Hematopoietic multipotent progenitor cell treated with erythropoietin and hydrocortisone succinate and interleukin-3 and kit ligand, for 8 days (in vitro differentiated cells): ENCODE measurements around the gene MRPL18.
A peak's percentile ranks its signal among the peaks of the same experiment; 100 is the strongest.
"Not testable (repeated sequence)": the region's sequence is repeated elsewhere in the genome, so short reads cannot be mapped to it uniquely, and the experiment has no call there.

Source experiments
- DNase-seq: peaks from one replicate; pipeline ENCODE4 v3.0.0-alpha.2; 2015

The MRPL18 gene

DNA sequence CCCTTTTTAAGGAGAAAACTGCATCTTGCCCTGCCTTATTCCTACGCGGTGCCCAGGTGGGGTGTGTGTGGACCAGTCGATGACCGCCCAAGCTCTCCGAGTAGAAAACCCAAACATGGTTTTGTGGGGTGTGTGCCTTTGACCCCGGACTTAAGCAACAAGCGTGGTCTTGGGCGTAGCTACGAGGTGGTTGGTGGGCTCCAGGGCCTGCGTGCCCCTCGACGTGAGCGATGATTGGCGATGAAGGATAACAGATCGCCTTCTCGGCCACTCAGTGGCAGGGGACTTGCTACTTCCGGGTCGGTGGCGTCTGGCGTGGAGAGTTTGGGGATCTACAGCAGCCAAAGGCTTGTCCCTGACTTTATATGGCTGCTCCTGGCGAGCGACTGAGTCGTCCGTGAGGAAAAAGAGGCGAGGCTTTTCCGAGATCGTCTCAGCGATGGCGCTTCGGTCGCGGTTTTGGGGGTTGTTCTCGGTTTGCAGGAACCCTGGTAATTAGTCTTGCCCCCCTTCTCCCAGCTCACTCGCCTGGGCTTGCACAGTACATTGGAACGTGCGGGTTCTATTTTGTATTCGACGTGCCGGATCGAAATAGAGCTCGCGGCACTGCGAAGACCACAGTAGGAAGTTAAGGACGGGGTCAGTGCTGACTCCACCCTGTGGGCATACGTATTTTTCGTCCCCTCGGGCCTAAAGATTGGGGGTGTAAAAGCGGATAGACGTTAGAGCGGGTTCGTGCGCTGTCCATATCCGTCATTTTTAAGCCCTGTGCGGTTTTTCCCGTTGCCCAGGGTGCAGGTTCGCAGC is at the start of gene MRPL18:
Gene MRPL18 (plus strand): TSS at position 319 of the 807 bp plus-strand sequence. CDS start 121 bp downstream, at position 440.
- DNase-seq = peak; percentile 99

DNA sequence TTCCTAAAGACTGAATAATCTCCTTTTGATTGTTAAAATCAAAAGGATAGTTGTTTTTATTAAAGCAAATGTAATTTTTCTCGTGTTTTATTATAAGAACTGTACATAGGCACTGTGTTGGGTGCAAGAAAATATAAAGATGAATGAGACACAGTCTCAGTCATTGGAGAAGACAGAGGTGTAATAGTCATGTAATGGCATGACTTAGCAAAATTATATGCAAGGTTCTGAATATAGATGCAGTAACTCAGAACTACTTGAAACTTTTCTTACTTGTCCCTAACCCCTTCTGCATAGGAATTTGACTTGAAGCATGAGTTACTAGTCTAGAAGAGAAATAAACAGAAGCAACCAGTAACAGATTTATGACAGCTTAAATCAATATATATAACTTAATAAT is 48.1 kb upstream of the MRPL18 start:
- DNase-seq = no peak

- DNase-seq = no peak
Observed at GRCh38 chr6:159745081-159745480, 45.2 kb upstream of the MRPL18 start.

- no peak for DNase-seq
Observed at GRCh38 chr6:159746759-159747158, 43.5 kb upstream of the MRPL18 start.

DNA sequence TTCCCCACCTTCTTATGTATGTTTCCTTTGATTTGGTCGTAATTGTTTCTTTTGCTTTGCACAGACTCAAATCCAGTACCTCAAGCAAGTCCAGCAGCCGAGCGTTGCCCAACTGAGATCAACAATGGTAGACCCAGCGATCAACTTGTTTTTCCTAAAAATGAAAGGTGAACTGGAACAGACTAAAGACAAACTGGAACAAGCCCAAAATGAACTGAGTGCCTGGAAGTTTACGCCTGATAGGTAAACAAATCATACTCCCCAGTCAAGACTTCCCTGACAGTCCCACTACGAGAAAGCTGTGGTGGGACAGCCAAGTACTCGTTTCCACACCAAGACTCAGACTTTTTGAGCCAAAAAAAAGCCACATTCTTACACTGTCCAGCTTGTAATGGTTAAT is 42.1 kb upstream of the MRPL18 start:
- DNase-seq = not testable (repeated sequence)

- DNase-seq = no peak
Observed at GRCh38 chr6:159751448-159751847, 38.8 kb upstream of the MRPL18 start.

- no peak for DNase-seq
Observed at GRCh38 chr6:159753081-159753872, 37.0 kb upstream of the MRPL18 start.

- no peak for DNase-seq
Observed at GRCh38 chr6:159754401-159754800, 35.9 kb upstream of the MRPL18 start.

- no peak for DNase-seq
Observed at GRCh38 chr6:159754959-159755914, 35.0 kb upstream of the MRPL18 start.

DNA sequence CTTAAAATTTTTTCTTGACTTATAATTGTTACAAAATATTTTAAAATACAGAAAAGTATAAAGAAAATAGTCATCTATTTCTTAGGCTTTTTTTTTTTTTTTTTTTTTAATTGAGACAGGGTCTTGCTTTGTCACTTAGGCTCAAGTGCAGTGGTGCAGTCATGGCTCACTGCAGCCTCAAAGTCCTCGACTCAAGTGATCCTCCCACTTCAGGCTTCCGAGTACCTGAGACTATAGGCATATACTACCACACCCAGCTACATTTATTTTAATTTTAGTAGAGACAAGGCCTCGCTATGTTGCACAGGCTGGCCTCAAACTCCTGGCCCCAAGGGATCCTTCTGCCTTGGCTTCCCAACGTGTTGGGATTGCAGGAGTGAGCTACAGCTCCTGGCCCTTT is 33.8 kb upstream of the MRPL18 start:
- no peak for DNase-seq

- DNase-seq = no peak
Observed at GRCh38 chr6:159758031-159759001, 32.0 kb upstream of the MRPL18 start.

- DNase-seq = no peak
Observed at GRCh38 chr6:159759645-159760044, 30.6 kb upstream of the MRPL18 start.

DNA sequence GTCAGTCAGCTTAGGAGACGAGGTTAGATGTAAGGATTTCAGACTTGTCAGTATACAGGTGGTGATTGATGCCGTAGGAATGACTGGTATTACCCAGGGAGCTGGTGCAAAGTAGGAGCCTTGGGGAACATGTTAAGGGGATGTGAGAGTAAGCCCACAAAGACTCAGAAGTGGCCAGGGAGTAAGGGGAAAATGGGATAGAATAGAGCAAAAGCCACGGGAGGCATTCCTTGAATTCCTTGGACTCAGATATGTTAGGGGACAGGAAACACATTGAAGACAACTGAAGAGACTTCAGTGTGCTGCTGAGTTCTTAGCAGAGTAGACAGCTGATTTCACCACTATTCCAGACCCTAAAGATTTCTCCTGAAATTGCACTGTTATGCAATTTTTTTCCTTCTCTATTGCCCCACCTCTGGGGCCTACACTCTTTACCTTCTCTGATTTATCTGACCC is 29.6 kb upstream of the MRPL18 start:
- DNase-seq = no peak

GRCh38 chr6:159761129-159761872 is 29.0 kb upstream of the MRPL18 start:
- DNase-seq = no peak

GRCh38 chr6:159761873-159762680 is 28.2 kb upstream of the MRPL18 start, which contains the start of gene ACAT2:
ACAT2 (plus strand) TSS chr6:159762045; CDS start chr6:159762088, 43 bp downstream.
- DNase-seq = peak; percentile 98

GRCh38 chr6:159762681-159763293 is 27.5 kb upstream of the MRPL18 start:
- peak; percentile 34 for DNase-seq

DNA sequence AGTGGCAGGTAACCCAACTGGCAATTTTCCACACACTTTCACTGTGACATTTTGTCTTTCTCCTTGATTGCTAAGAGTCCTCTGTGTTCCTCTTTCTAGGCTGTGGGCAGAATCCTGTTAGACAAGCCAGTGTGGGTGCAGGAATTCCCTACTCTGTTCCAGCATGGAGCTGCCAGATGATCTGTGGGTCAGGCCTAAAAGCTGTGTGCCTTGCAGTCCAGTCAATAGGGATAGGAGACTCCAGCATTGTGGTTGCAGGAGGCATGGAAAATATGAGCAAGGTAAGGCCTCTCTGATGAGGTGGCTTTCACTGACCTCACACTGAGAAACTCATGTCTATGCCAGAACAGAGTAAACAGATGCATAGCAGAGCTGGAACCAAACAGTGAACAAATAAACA is 23.4 kb upstream of the MRPL18 start:
- no peak for DNase-seq

DNA sequence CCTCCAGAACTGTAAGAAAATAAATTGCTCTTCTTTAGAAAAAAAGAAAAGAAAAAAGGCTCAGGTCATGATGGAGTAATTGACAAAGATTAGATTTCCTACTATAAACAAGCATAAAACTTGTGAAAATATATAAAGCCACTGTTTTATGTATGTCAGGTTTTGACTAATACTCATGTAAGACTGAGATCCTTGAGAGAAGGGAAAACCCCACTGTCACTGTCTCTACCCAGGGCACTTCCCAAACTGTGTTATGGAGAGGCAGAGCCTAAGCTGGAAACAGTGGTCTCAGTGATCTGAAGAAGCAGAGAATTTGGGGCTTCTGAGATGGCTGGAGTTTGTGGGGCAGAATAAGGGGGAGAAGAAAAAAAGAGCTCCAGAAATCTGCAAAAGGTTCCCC is 20.8 kb upstream of the MRPL18 start:
- no peak for DNase-seq

DNA sequence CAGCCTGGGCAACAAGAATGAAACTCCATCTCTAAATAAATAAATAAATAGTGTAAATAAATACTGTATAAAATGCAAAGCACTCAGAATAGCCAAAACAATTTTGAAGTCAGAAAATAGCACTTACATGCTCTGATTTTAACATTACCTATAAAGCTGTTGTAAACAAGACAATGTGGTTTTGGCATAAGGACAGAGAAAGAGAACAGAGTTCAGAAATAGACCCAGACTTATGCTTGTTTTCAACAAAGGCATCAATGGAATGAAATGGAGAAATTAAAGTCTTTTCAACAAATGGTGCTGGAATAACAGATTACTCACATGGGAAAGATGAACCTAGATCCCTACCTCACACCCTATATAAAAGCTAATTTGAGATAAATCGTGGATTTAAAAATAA is 18.1 kb upstream of the MRPL18 start:
- no peak for DNase-seq
